HG03108 (cell line): ENCODE measurements around the gene PRKAR1B.
"Not testable (repeated sequence)": the region's sequence is repeated elsewhere in the genome, so short reads cannot be mapped to it uniquely, and the experiment has no call there.

Source experiments
- ATAC-seq: cut with Tn5 transposase; IDR thresholded peaks from one replicate; pipeline ENCODE4 v1.9.1; 2021; ENCODE audit warnings: moderate library complexity; ENCODE audit not compliant: unreplicated experiment

PRKAR1B gene

DNA sequence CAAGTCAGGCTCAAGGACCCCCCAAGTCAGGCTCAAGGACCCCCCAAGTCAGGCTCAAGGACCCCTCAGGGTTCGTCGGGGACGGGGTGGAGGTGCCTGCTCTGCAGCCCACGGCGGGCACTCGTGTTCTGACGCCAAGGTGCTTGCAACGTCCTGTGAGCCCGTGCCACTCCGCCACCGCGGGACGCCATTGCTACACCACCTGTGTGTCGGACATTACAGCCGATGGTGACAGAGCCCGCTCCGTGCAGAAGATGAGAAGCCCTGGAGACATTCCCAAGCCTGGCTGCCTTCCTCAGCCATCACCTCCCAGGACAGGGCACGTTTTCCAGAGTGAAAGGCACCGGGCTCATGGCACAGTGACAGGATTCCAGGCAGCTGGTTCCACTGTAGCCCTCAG lies 98.3 kb downstream of the PRKAR1B start:
- ATAC-seq = no peak

DNA sequence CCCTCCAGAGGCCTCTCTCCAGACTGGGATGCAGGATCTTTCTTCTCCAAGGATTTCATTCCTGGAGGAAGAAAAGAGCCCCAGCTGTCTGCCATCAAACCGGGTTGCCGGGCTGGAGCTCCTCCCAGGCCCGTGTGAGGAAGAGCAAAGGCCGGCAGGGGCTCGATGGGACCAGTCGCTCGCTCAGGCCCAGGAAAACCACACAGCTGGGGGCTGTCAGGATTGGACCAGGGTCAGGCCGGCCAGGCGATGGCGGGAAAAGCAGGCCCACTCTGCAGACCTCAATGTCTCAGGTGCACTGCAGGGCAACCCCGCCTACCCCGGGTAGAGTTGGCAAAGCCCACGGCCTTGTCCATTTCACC lies 98.7 kb downstream of the PRKAR1B start:
- no peak for ATAC-seq

DNA sequence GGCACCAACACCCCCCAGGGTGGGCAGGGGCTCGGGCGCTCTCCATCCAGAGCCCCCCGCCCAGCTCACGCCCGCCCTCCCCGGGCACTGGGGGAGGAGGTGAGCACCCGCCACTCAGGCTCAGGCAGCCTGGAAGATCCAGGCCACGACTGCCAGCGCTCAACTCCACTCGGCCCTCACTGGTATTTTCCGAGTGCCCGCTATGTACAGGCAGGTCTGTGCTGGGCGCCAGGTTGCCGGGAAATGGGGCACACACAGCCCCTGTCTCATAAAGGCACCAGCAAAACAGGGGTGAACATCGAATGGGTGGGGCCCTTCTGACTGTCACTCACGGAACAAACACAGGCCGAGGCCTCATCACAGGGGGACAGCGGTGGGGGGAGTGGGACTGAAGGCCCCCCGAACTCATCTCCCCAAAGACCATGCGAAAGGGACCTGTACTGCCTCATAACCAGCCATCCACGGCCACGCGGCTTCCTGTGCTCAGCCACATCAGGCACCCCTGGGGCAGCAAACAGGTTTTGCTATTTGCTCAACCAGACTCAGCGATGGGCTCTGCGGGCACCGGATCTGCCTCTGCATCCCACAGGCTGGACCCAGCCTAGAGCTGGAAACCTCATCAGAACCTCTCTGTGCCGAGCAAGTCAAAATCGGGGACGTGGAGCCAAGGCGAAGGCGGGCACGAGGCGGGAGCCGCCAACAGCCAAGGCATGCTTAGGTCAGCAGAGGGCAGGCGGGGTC lies 99.2 kb downstream of the PRKAR1B start:
- ATAC-seq = no peak

DNA sequence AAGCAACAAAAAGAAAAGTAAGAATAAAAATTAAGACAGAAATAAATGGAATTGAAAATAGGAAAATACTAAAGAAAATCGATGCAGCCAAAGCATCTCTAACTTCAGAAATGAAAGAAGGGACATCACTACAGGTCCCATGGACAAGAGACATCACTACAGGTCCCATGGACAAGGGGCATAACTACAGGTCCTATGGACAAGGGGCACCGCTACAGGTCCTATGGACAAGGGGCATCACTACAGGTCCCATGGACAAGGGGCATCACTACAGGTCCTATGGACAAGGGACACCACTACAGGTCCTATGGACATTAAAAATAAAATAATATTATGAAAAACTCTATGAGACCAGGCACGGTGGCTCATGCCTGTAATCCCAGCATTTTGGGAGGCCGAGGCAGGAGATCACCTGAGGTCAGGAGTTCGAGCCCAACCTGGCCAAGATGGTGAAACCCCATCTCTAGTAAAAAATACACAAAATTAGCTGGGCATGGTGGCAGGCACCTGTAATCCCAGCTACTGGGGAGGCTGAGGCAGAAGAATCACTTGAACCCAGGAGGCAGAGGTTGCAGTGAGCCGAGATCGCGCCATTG lies 101.6 kb downstream of the PRKAR1B start:
- ATAC-seq = no peak

DNA sequence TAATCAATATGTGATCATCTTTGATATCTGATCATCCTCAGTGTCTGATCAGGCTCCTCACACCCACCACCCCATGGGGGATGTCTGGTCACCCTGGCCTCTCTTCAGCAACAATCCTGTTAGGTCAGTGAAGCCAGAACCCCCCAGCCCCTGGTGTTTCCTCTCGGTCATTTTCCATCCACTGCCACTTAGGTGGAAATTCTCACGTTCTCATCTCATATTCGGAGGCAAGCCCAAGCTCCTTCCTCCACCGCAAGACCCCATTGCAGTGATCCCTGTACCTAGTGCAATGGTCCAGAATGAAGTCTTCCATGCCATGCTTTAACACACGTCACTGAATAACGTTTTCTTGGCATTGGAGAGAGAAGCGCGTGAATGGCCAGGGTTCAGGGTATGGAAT lies 103.6 kb downstream of the PRKAR1B start:
- no peak for ATAC-seq

DNA sequence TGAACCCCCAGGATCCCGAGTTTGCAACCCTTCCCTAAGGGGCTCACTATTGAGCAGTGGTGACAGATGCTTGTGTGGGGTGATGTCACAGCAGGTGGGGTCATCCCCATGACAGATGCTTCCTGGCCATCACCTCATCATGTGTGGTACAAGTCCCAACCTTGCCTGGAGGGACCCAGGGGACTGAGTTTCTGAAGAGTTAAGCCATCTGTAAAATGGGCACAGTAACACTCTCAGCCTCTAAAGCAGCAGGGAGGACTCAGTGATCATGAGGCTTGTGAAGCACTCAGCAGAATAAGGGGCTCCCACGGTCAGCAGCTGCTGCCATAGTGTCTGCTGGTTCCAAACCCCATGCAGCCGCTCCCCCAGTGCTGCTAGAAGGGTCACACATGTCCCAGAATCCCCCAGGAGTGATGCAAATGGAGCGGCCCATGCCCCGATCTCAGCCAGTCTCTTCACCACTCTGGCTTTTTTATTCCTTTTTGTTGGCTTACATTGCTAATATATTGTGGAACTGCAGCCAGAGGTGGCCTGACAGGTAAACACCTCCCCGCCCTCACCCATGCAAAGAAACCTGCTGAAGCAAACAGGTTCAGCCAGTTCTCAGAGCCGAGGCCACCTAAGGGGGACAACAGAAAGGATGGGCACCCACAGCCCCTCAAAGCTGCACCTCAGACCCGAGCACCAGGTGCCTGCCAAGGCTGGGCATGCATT lies 105.4 kb downstream of the PRKAR1B start:
- ATAC-seq = no peak

DNA sequence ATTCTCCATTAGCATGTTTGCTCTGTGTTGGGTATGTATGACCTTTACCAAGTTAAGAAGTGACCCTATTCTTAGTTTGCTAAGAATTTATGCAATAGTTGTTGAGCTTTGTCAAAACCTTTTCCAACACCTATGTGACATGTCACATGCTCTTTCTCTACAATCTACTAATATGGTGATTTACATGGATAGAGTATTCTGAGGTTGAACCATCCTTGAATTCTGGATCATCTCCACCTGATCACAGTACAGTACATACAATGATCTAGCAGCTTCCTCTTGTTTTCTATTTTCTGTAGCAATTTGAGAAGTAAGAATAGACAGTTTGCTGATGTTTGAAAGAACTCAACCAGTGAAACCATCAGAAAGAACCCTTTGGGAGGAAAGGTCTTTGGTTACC lies 106.2 kb downstream of the PRKAR1B start:
- no peak for ATAC-seq

DNA sequence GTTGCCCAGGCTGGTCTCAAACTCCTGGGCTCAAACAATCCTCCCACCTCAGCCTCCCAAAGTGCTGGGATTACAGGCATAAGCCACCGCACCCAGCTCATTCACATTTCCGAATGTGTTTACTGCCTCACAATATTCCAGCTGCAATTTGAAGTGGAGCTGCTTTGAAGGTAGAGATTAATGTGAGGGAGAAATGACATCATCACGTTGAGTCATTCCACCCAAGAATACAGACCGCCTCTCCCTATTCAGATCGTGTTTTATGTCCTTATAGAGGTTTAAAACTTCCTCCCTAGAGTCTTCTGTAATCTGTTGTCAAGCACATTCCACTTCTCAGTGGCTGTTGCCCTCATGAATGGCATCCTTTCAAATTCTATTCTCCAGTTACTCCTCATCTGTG lies 107.0 kb downstream of the PRKAR1B start:
- no peak for ATAC-seq

DNA sequence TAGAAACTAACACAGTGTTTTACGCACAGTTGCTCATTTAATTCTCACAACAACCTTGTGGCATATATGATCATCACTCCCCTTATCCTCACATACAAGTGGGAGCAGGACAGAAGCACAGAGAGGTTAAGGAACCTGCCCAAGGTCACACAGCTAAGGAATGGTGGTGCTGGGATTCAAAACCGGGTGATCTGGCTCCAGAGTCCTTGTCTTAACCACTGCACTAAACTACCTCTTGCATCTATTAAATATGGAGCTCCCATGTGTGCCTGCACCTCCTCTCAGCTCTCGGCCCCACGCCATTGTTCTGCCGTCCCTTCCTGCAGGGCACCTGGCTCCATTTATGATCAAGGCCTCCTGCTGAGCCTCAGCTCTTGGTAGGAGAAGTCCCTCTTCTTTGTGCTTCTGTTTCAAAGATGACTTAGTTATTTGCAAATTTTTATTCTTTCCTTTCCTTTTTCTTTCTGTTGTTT lies 107.7 kb downstream of the PRKAR1B start:
- no peak for ATAC-seq

DNA sequence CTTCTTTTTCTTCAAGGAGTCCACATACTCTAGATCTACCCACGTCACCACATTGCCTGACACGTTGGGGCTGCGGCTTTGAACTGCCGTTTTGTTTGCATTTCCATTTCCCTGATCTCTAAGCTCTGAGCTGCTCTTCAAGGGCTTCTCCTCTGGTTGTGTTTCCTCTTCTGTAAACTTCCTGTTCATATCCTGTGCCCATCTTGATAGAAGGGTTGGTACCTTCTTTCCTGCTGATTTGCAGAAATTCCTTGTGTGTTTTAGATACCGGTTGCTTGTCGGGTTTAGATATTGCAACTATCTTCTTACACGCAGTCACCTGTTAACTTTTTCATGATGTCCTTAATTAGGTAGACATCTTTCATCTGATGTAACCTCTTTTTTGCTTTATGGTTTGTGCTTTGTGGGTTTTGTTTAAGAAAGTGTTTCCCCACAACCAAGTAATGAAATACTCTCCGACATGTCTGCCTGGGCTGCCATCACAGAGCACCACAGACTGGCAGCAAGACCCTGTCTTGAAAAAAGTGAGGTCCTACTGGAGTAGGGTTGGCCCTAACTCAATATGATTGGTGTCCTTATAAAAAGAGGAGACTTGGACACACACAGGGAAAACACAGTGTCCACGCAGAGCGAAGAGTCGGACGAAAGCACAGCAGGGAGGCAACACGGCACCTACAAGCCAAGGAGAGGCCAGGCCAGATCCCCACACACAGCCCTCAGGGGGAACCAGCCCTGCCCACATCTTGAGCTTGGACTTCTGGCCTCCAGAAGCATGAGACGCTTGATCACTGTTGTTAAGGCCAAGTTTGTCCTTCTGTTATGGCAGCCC lies 108.3 kb downstream of the PRKAR1B start:
- no peak for ATAC-seq

DNA sequence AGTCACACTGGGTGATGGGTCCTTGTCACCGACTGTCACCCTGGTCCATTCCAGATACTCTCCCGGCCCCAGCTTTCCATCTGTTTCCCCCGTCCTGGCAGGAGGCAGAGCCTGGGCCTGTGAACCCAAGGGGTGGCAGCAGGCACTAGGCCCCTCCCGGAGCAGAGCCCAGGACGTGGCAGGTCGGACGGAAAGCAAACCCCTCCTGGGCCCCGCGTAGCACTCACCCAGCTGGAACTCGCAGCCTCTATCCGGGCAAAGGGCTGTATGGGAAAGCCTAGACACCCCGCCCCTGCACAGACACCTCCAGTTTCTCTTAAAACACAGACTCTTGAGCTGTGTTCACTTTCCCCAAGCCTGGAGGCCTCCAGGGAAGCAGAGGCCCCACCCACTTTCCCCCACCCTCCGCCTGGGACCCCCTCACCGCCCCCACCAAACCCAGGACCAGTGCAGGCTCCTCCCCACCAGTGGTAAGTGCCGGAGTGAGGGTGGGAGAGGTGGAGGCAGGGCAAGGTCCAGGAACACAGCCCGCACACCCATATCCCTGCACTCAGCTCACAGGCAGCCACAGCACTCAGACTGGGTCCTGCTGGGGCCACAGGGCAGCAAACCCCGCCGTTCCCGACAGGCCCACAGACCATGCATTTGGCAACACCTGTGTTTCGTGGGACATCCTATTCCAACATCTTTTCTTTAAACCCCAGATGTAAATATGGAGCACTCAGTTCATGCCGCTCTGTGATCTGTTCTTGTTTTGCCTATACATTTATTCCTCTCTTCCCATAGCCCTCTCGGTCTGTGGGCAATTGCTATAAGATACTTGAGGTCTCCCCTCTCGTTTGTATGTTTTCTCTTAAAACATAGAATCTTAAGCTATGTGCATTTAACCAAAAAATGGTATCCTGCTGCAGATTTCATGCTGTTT lies 109.2 kb downstream of the PRKAR1B start:
- no peak for ATAC-seq

DNA sequence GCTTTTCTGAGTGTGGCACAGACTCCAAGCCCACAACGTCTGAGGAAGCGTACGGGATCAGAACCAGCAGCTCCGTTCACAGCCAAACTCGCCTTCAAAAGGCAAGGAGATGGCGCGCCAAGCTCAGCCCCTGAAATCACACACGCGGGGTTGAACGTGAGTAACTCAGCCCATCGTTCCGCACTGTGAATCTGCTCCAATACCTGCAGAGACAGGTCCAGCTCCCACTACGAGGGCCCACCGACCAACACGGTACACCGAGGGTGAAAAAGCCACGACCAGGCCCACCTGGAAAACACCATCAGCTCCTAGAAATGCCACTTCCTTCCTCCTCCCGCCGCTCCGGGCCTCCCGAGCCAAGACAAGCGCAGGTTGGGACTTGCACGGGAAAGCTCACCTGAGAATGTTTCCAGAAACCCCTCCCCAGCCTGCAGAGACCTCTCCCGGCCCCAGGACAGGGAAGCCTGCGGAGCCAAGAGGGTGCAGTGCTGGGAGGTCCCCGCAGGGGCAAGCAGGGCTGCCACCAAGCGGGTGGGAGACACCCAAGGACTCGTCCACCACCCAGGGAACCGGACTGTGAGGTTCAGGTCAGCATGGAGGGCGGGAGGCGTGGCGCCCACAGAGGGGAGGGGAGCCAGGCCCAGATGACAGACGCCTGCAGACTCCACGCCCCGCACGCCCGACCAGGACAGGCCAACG lies 113.5 kb downstream of the PRKAR1B start:
- ATAC-seq = no peak

DNA sequence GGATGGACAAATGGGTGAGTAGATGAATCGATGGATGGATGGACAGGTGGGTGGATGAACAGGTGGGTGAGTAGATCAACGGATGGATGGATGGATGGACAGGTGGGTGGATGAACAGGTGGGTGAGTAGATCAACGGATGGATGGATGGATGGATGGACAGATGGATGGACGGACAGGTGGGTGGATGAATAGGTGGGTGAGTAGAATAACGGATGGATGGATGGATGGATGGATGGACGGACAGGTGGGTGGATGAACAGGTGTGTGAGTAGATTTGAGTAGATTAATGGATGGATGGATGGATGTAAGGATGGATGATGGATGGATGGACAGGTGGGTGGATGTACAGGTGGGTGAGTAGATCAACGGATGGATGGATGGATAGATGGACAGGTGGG lies 115.2 kb downstream of the PRKAR1B start:
- ATAC-seq = not testable (repeated sequence)

DNA sequence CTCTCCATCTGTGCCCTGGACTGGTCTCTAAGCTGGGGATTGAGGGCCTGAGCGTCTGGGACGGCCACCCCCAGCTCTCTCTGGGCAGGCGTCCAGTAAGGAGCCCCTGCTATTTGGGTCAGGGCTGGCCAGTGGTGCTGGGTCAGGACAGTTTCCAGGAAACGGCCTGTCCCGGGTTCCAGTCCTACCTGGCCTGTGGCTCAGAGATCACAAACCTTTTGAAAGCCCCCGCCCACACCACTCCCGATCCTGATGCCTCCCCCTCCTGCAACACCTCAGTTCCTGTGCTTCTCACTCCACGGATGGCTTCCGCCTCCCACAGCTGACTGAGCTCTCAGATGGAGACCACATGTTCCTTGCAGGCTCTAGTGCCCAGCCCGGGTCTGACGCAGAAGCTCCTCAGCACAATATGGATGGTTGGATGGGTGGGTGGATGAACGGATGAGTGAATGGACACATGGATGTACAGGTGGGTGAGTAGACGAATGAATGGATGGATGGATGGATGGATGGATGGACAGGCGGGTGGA lies 115.7 kb downstream of the PRKAR1B start:
- ATAC-seq = no peak

DNA sequence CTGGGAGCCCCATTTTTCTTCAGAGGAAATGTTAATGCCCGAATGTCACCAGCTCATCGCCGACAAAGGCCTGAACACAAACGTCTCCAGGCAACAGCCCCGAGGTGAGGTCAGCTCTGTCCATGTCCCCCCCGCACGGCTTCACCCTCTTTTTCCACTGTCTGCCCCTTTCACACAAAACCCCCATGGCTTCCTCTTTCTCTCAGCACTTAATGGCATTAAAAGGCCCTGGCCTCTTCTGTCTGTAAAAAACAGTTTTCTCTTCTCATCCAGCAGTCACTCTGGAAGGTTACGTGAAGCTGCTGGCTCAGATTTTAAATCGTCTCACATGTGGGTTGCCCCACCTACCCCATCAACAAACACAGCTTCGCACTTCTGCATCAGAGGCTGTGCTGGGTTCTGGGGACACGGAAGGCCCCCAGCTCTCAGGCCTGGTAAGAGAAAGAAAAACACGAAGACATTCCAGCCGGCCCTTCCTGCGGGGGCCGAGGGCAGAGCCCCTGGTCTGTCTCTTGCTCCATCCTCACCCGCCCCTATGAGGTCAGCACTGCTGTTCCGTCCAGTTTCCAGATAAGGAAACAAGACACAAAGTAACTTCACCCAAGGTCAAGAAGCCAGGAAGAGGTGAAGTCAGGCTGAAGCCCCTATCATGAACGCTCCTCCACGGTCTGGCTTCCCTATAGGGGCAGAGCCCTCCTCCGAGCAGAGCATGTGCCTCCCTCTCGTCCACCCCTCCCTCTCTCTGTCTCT lies 116.4 kb downstream of the PRKAR1B start:
- ATAC-seq = no peak

DNA sequence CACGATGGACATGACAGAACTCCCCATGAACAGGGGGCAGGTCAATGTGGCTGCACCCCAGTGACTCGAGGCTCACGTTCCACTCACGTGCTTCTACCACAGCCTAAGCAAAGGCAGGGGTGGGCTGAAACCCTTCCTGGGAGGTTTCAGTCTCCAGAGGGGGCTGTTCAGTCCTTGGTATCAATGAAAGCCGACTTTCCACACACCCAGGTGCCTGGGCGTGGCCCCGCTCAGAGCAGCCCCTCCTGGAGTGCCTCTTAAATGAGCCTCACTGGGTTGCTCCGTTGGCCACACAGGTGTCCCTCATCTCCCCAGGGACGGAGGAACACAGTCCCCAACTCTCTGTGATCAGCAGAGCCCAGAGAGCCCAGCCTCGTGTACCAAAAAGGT lies 116.9 kb downstream of the PRKAR1B start:
- no peak for ATAC-seq

DNA sequence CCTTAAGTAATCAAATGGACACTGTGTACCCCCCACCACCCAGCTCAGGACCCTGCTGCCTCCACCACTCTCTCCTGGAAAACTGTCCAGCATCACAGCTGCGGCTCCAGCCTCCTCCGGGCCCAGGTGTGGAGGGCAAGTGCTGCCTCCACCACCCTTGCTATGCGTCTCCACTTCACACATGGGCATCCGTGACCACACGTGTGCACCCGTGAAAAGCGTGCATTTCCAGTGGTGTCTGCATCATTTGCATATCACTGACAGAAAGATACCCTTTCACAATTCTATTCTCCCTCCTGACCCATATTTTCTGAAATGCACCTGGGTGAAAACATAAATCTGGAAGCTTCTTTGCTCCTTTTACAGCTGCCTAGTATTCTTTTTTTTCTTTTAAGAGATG lies 117.7 kb downstream of the PRKAR1B start:
- ATAC-seq = no peak

DNA sequence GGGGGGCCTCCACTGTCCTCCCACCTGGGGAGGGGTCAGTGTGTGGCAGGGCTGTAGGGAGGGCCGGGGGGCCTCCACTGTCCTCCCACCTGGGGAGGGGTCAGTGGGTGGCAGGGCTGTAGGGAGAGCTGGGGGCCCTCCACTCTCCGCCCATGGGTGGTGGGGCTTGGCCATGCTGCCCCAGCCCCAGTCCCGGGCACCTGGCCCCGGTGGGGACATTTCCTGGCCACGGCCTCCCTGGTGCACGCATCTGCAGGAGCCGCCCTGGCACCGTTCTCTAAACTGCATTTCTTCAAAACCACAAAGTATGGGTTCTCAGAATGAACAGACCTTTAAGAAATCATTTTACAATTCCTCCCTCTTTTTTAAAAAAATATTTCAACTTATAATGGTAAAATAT lies 118.1 kb downstream of the PRKAR1B start:
- no peak for ATAC-seq

DNA sequence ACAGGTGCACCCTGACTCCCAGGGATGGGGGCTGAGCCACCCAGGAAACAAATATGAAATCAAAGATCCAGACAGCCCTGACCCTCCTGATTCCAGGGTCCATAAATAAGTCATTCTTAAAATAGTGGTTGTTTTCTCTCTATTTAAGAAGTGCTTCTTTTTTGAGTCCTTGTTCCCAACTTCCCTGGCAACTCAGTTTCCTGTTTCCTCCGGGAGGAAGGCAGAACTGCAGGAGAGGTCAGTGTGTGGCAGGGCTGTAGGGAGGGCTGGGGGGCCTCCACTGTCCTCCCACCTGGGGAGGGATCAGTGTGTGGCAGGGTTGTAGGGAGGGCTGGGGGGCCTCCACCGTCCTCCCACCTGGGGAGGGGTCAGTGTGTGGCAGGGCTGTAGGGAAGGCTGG lies 118.7 kb downstream of the PRKAR1B start:
- no peak for ATAC-seq
